Measurements from ENCODE around the gene NPS. TPM values are rescaled to one million over a fixed set of nuclear protein-coding genes. Genes with fewer than 3 reads are reported as not detected.

The NPS gene
- total RNA-seq, 1 experiment from 2014 or later = not detected

DNA sequence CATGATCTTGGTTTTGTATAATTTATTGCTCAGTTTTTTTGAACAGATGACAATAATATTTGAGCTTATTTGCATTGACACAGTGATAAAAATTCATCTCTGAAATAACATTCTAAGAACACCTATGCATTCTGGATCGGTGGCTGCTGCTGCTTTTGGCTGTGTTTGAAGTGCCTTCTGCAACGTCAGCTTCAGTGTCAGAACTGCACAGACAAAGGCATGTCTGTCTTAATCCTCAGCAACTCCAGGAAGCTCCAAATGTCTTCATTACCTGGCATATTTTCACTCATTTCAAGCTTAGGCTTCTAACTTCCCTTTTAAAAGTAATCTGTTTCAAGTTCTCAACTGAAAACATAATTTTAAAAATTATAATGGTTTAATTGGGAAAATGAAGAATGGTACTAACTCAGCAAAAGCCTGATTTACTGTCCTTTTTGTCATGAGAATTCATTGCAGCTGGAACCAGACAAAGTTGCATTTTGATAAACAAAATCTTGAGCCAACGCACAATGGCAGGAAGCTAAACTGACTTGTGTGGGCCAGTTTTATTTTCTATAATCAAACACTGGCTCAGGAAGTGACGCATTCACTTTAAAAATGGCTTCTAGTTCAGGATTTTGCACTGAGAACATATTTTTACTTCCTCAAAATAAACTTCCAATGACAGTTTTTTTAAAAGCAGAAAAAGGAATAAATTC lies 38.7 kb downstream of the NPS start:
- Mint-ChIP-seq H3K4me3 (no peak overlapping the region), H3K36me3 (no peaks in the 10 kb centered on the region), H3K9me3 (peaks cover 16% of the 10 kb centered on the region), H3K4me1 (no peaks in the 10 kb centered on the region), H3K27me3 (ENCODE audit: low read depth) (no peaks in the 10 kb centered on the region; the same call in 1 of the 2 replicates), H3K27ac (no peak overlapping the region)
- CTCF ChIA-PET = no interaction called here
- ATAC-seq (no peak), DNase-seq (ENCODE audit: low spot score) (no peak)
- POLR2A ChIA-PET = no interaction called here
- TF ChIP-seq CBFB (CRISPR knock-in tag; IDR thresholded peaks at IDR 0.05; ENCODE audit: low read depth) (no peak), SMAD3 (CRISPR knock-in tag; IDR thresholded peaks at IDR 0.05; ENCODE audit: borderline replicate concordance) (no peak)

DNA sequence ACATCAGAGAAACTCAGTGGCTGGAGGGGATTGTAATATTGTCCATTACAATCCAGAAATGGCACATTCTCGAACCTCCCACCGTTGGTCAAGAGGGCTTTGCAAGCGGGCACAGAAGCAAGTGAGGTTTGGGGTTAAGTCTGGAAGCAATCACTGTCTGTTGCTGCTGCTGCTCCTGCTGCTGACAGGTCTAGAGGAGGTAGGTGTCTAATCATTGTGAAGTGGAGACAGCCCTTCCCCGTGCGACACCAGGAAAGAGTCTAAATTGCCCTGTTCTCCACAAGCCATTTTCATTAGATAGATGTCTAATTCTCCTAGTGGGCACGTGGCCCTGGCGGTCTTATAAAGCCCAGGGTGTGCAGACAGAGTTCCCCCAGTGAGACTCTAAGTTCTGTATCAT lies 43.5 kb downstream of the NPS start:
- ATAC-seq = no peak

GRCh38 chr10:127600479-127600878 lies 51.4 kb downstream of the NPS start:
- POLR2A ChIA-PET = no interaction called here
- Mint-ChIP-seq H3K9me3 (peaks cover 11% of the 10 kb centered on the region; the same call in 1 of the 2 replicates), H3K4me1 (no peaks in the 10 kb centered on the region), H3K27ac (no peak overlapping the region), H3K27me3 (ENCODE audit: low read depth) (peaks cover 8% of the 10 kb centered on the region; the same call in 1 of the 2 replicates), H3K36me3 (no peaks in the 10 kb centered on the region), H3K4me3 (no peak overlapping the region)
- ATAC-seq (peak; percentile 86), DNase-seq (ENCODE audit: low spot score) (peak; percentile 74)
- CTCF ChIA-PET = no interaction called here
- no peak for TF ChIP-seq NFATC4 (CRISPR knock-in tag; IDR thresholded peaks at IDR 0.05)
- peak; percentile 84; the same call in 1 of the 2 replicates for TF ChIP-seq ZBTB43 (CRISPR knock-in tag; IDR thresholded peaks at IDR 0.05)
- no peak for TF ChIP-seq ZNF121 (CRISPR knock-in tag; IDR thresholded peaks at IDR 0.05)
- TF ChIP-seq, protein P1, sequence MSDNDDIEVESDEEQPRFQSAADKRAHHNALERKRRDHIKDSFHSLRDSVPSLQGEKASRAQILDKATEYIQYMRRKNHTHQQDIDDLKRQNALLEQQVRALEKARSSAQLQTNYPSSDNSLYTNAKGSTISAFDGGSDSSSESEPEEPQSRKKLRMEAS (CRISPR knock-in tag; IDR thresholded peaks at IDR 0.05) = peak; percentile 61; the same call in 1 of the 2 replicates
- no peak for TF ChIP-seq KAT7 (CRISPR knock-in tag; IDR thresholded peaks at IDR 0.05; ENCODE audit: borderline replicate concordance)
- peak; percentile 40; the same call in 1 of the 2 replicates for TF ChIP-seq ZBTB21 (CRISPR knock-in tag; IDR thresholded peaks at IDR 0.05; ENCODE audit: borderline replicate concordance)
- no peak for TF ChIP-seq TEAD1 (CRISPR knock-in tag; IDR thresholded peaks at IDR 0.05)
- 0 out of 2 replicates have a peak, but pooled peaks have one; percentile 56 for TF ChIP-seq TP53 (CRISPR knock-in tag; IDR thresholded peaks at IDR 0.05)
- TF ChIP-seq, protein P2, sequence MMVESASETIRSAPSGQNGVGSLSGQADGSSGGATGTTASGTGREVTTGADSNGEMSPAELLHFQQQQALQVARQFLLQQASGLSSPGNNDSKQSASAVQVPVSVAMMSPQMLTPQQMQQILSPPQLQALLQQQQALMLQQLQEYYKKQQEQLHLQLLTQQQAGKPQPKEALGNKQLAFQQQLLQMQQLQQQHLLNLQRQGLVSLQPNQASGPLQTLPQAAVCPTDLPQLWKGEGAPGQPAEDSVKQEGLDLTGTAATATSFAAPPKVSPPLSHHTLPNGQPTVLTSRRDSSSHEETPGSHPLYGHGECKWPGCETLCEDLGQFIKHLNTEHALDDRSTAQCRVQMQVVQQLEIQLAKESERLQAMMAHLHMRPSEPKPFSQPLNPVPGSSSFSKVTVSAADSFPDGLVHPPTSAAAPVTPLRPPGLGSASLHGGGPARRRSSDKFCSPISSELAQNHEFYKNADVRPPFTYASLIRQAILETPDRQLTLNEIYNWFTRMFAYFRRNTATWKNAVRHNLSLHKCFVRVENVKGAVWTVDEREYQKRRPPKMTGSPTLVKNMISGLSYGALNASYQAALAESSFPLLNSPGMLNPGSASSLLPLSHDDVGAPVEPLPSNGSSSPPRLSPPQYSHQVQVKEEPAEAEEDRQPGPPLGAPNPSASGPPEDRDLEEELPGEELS (CRISPR knock-in tag; IDR thresholded peaks at IDR 0.05) = peak; percentile 66; the same call in 1 of the 2 replicates
- TF ChIP-seq ELF4 (CRISPR knock-in tag; IDR thresholded peaks at IDR 0.05; ENCODE audit: low read depth) = no peak
- 0 out of 2 replicates have a peak, but pooled peaks have one; percentile 26 for TF ChIP-seq ESRRA (CRISPR knock-in tag; IDR thresholded peaks at IDR 0.05; ENCODE audit: borderline replicate concordance)
- no peak for TF ChIP-seq PRRX2 (CRISPR knock-in tag; IDR thresholded peaks at IDR 0.05)
- no peak for TF ChIP-seq ZMAT4 (CRISPR knock-in tag; IDR thresholded peaks at IDR 0.05)
- no peak for TF ChIP-seq CBFB (CRISPR knock-in tag; IDR thresholded peaks at IDR 0.05; ENCODE audit: low read depth)
- TF ChIP-seq ZNF423 (CRISPR knock-in tag; IDR thresholded peaks at IDR 0.05) = no peak
- no peak for TF ChIP-seq AR (CRISPR knock-in tag; IDR thresholded peaks at IDR 0.05)

More for the DNA sequence above, 43.5 kb downstream of the NPS start:
- ChIA-PET POLR2A (no interaction called here), CTCF (no interaction called here)
- no peaks in the 10 kb centered on the region for H3K4me1 Mint-ChIP-seq
- no peak overlapping the region for H3K4me3 Mint-ChIP-seq
- no peaks in the 10 kb centered on the region for H3K36me3 Mint-ChIP-seq
- H3K27me3 Mint-ChIP-seq (ENCODE audit: low read depth) = no peaks in the 10 kb centered on the region
- 0 out of 2 replicates have a peak, but pooled peaks cover 8% of the 10 kb centered on the region for H3K9me3 Mint-ChIP-seq
- H3K27ac Mint-ChIP-seq = no peak overlapping the region
- no peak for TF ChIP-seq AR (CRISPR knock-in tag; IDR thresholded peaks at IDR 0.05)
- TF ChIP-seq ZNF138 (CRISPR knock-in tag; conservative IDR thresholded peaks at IDR 0.05) = no peak
- TF ChIP-seq PRRX2 (CRISPR knock-in tag; IDR thresholded peaks at IDR 0.05) = no peak
- no peak for TF ChIP-seq GABPB1 (CRISPR knock-in tag; IDR thresholded peaks at IDR 0.05)
- no peak for DNase-seq (ENCODE audit: low spot score)

Measured in WTC11 (cell line).